Keratinocyte (primary cell): Measurements from ENCODE around the gene WDR41.

Experiments used
- EZH2 ChIP-seq: IDR thresholded peaks from one replicate; pipeline ENCODE4 v1.6.1; 2012; ENCODE audit warnings: inconsistent platforms, mild to moderate bottlenecking, low read length, moderate library complexity
- TF ChIP-seq, protein P1 (sequence below), 3 experiments: IDR thresholded peaks in 1 of 3; conservative IDR thresholded peaks in 1 of 3; optimal IDR thresholded peaks in 1 of 3; 2 replicates in 2 of 3; 3 replicates in 1 of 3; pipeline versions ENCODE3 to v1.5.1; 2011; ENCODE audit warnings: low read length in 3 of 3, mild to moderate bottlenecking in 3 of 3, moderate library complexity in 2 of 3, control low read depth in 1 of 3, inconsistent platforms in 1 of 3; ENCODE audit not compliant: insufficient read depth in 2 of 3; ENCODE audit errors: extremely low read depth in 1 of 3

DNA sequence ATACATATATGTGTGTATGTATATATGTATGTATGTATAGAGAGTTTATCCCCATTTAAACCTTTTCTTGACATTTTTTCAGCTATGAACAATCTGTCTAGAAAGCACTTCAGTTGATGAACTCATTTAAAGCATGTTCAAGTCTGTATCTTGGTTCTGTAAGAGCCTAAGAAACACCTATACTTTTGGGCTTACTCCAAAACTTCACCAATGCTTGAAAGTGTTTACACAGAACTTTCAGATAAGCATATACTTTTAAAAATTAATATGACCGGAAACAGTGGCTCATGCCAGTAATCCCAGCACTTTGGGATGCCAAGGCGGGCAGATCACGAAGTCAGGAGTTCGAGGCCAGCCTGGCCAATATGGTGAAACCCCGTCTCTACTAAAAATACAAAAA, 30.8 kb downstream of the WDR41 start:
- TF ChIP-seq, protein P1, sequence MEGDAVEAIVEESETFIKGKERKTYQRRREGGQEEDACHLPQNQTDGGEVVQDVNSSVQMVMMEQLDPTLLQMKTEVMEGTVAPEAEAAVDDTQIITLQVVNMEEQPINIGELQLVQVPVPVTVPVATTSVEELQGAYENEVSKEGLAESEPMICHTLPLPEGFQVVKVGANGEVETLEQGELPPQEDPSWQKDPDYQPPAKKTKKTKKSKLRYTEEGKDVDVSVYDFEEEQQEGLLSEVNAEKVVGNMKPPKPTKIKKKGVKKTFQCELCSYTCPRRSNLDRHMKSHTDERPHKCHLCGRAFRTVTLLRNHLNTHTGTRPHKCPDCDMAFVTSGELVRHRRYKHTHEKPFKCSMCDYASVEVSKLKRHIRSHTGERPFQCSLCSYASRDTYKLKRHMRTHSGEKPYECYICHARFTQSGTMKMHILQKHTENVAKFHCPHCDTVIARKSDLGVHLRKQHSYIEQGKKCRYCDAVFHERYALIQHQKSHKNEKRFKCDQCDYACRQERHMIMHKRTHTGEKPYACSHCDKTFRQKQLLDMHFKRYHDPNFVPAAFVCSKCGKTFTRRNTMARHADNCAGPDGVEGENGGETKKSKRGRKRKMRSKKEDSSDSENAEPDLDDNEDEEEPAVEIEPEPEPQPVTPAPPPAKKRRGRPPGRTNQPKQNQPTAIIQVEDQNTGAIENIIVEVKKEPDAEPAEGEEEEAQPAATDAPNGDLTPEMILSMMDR (optimal IDR thresholded peaks at IDR 0.05 in 1 of 3, IDR thresholded peaks at IDR 0.05 in 1 of 3, conservative IDR thresholded peaks at IDR 0.05 in 1 of 3; ENCODE audit: extremely low read depth in 1 of 3, insufficient read depth in 2 of 3, low read length in 3 of 3) = no peak
- TF ChIP-seq EZH2 = no peak
